Neuron (in vitro differentiated cells): ENCODE data around the gene CRELD2.

ENCODE experiments used
- H2AFZ ChIP-seq: one replicate; pipeline ENCODE4 v1.6.1; 2013; ENCODE audit warnings: low read depth, mild to moderate bottlenecking, inconsistent platforms, low read length, moderate library complexity
- H3K27me3 ChIP-seq: one replicate; pipeline ENCODE4 v1.6.1; 2013; ENCODE audit warnings: low read length; ENCODE audit not compliant: insufficient read depth
- H3K36me3 ChIP-seq: one replicate; pipeline ENCODE4 v1.6.1; 2013; ENCODE audit warnings: low read length; ENCODE audit not compliant: insufficient read depth
- H3K4me1 ChIP-seq: one replicate; pipeline ENCODE4 v1.6.1; 2013; ENCODE audit warnings: low read length; ENCODE audit not compliant: insufficient read depth
- H3K4me3 ChIP-seq: 2 replicates; pipeline ENCODE4 v1.5.1; 2013; ENCODE audit warnings: mild to moderate bottlenecking, low read length, moderate library complexity
- H3K9me3 ChIP-seq: one replicate; pipeline ENCODE4 v1.6.1; 2013; ENCODE audit warnings: low read length

Gene CRELD2, protein sequence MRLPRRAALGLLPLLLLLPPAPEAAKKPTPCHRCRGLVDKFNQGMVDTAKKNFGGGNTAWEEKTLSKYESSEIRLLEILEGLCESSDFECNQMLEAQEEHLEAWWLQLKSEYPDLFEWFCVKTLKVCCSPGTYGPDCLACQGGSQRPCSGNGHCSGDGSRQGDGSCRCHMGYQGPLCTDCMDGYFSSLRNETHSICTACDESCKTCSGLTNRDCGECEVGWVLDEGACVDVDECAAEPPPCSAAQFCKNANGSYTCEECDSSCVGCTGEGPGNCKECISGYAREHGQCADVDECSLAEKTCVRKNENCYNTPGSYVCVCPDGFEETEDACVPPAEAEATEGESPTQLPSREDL

DNA sequence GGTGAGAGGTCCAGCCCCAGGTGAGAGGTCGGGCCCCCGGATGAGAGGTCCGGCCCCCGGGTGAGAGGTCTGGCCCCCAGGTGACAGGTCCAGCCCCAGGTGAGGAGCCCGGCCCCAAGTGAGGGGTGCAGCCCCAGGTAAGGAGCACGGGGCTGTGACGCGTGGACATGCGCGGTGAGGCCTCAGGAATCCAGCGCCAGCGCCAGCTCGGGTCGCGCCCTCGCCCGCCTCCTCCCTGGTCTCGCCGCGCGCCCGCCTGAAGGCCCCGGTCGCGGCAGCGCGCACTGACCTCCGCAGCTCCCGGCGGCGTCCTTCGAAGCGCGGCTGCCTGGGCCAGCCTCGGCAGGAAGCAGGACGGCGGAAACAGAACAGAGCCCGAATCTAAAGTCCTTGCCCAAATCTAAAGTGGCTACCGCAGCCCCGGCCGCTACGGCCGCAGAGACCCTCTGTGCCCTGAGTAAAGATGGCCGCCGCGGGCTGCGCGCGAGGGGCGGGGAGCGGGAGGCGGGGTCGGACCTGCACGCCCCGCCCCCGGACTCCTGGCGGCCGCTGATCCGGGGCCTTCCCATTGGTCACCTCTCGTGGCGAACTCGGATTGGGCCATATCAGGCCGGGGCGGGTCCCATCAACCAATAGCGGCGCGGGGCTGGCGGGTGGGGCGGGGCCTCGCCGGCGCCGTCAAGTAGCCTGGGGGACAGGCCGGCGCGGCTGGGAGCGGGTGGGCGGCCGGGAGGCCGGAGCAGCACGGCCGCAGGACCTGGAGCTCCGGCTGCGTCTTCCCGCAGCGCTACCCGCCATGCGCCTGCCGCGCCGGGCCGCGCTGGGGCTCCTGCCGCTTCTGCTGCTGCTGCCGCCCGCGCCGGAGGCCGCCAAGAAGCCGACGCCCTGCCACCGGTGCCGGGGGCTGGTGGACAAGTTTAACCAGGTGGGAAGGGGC, at the start of gene CRELD2, which contains the start of gene ALG12:
Gene CRELD2, plus strand, starts transcription at position 661 of the 937 bp plus-strand sequence. Its CDS starts 136 bp downstream, at position 797.
Gene ALG12, minus strand, starts transcription at position 465 of the 937 bp plus-strand sequence. CDS start 4,673 bp downstream, outside the sequence.
- Histone ChIP-seq H3K4me1 (peaks cover 14% of the 10 kb centered on the region), H3K27me3 (no peaks in the 10 kb centered on the region), H2AFZ (peak within 1 kb of the TSS; percentile 77), H3K9me3 (no peaks in the 10 kb centered on the region), H3K36me3 (peaks cover 9% of the 10 kb centered on the region), H3K4me3 (peak within 1 kb of the TSS; percentile 79)

DNA sequence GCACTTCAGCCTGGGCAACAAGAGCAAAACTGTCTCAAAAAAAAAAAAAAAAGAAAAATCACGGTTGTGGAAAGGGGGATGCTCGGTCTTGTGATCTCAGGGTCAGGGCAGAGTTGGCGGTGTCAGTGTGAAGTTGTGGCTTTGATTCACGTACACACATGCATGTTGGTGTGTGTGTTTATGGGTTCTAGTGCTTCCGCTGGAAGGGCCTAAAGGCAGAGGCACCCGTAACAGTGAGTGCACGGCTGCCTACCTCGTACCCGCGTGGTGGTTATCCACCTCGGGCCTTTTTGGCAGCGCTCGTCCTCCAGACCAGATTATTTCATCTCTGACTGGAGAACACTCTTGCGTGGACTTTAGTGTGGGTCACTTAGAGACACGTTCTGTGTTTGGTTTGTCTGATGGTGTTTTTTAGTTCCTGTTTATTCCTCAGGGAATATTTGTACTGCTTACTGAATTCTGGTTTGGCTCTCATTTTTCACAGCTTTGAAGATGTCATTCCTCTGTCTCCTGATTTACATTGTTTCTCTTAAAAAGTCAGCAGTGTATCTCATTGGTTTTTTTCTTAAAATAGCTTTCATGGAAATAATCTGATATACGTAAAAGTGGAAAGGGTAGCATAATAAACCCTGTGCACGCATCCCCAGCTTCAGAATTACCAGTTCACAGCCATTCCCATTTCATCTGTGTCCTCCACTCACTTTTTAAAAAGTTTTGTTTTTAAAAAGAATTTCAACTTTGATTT, 49.2 kb upstream of the CRELD2 start:
- Histone ChIP-seq H3K4me1 (no peaks in the 10 kb centered on the region), H3K4me3 (no peak overlapping the region), H2AFZ (no peak overlapping the region), H3K9me3 (peaks cover 40% of the 10 kb centered on the region), H3K27me3 (no peaks in the 10 kb centered on the region), H3K36me3 (peaks cover 15% of the 10 kb centered on the region)

DNA sequence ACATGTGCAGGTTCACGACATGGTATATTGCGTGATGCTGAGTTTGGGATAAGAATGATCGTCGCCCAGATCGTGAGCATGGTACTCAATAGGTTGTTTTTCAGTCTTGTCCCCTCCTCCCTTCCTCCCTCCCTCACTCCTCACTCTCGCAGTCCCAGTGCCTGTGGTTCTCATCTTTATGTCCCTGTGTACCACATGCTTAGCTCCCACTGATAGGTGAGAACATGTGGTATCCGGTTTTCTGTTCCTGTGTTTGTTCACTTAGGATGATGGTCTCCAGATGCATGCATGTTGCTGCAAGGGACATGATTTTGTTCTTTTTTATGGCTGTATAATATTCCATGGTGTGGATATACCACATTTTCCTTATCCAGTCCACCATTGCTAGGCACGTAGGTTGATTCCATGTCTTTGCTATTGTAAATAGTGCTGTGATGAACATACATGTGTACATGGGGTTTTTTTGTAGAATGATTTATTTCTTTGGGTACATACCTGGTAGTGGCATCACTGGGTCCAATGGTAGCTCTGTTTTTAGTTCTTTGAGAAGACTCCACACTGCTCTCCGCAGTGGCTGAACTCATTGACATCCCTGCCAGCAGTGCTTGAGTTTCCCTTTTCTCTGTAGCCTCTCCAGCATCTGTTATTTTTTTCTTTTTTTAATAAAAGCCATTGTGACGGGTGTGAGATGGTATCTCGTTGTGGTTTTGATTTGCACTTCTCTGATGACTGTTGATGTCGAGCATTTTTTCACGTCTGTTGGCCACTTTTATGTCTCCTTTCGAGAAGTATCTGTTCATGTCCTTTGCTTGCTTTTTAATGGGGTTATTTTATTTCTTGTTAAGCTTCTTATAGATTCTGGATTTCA, 48.4 kb upstream of the CRELD2 start:
- Histone ChIP-seq H3K27me3 (no peaks in the 10 kb centered on the region), H2AFZ (no peak overlapping the region), H3K36me3 (peaks cover 15% of the 10 kb centered on the region), H3K4me3 (no peak overlapping the region), H3K9me3 (peaks cover 38% of the 10 kb centered on the region), H3K4me1 (no peaks in the 10 kb centered on the region)

DNA sequence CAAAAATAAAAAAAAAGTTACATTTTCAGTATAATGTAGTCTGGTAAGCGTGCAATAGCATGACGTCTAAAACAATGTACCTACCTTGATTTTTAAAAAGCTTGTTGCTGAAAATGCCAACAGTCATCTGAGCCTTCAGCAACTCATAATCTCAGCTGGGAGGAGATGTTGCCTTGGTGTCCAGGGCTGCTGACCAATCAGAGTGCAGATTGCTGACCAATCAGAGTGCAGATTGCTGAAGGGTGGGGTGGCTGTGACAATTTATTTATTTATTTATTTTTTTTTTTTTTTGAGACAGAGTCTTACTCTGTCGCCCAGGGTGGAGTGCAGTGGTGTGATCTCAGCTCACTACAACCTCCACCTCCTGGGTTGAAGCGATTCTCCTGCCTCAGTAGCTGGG, 47.0 kb upstream of the CRELD2 start:
- Histone ChIP-seq H2AFZ (no peak overlapping the region), H3K27me3 (no peaks in the 10 kb centered on the region), H3K4me3 (no peak overlapping the region), H3K9me3 (peaks cover 34% of the 10 kb centered on the region), H3K4me1 (no peaks in the 10 kb centered on the region), H3K36me3 (peaks cover 20% of the 10 kb centered on the region)

DNA sequence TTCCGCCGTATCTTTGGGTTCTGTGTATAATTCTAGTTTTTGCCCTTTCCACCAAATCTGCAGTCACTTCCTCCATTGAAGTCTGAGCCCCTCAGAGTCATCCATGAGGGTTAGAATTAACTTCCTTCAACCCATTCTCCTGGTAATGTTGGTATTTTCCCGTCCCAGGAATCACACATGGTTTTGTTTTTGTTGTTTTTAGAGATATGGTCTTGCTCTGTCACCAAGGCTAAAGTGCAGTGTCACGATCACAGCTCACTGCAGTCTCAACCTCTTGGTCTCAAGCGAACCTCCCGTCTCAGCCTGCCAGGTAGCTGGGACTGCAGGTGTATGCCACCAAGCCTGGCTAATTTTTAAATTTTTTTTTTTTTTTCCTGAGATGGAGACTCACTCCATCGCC, 46.1 kb upstream of the CRELD2 start:
- Histone ChIP-seq H3K9me3 (peaks cover 31% of the 10 kb centered on the region), H3K27me3 (no peaks in the 10 kb centered on the region), H3K4me1 (no peaks in the 10 kb centered on the region), H3K4me3 (no peak overlapping the region), H2AFZ (no peak overlapping the region), H3K36me3 (peaks cover 20% of the 10 kb centered on the region)

DNA sequence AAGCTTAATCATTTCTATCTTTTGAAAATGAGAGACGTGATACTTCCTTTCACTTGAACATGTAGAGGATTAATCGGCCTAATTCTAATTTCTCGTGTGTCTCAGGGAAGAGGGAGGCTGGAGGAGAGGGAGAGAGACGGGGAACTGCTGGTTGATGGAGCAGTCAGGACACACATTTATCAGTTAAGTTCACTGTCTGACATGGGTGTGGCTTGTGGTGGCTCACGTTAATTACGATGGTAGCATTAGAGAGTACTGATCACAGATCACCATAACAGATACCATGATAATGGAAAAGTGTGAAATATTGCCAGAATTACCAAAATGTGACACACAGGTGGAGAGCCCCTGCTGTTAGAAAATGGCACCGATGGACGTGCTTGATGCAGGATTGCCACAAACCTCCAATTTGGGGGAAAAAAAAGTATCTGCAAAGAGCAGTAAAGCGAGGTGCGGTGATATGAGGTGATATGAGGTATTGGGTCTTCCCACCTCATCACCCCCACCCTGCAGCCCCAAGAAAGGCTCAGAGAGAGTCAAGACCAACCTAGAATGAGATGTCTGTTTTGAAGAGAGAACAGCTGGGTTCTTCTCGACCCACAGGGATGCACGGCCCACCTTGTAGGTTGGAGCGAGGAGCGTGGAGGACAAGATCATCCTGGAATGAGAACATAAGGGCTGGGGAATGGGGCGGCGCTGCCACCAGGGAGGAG, 45.0 kb upstream of the CRELD2 start:
- Histone ChIP-seq H3K4me3 (no peak overlapping the region), H2AFZ (no peak overlapping the region), H3K27me3 (no peaks in the 10 kb centered on the region), H3K36me3 (peaks cover 27% of the 10 kb centered on the region), H3K4me1 (no peaks in the 10 kb centered on the region), H3K9me3 (peaks cover 31% of the 10 kb centered on the region)

DNA sequence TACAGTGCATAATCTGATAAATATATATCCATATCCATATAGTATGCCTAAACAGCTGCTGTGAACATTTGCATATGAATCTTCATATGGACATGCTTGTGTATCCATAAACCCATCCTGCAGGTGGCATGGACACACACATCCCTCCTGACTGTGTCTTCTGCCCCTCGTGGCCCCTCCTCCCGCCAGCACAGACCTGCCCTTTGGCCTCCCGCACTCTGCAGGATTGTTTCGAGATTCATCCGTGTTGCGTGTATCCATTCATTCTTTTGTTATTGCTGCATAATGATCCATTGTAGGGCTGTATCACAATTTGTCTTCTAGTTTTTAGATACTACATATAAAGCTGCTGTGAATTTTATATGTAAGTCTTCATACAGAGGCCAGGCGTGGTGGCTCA, 40.8 kb upstream of the CRELD2 start:
- Histone ChIP-seq H3K9me3 (peaks cover 30% of the 10 kb centered on the region), H3K36me3 (peaks cover 29% of the 10 kb centered on the region), H3K4me3 (no peak overlapping the region), H2AFZ (no peak overlapping the region), H3K27me3 (no peaks in the 10 kb centered on the region), H3K4me1 (no peaks in the 10 kb centered on the region)

DNA sequence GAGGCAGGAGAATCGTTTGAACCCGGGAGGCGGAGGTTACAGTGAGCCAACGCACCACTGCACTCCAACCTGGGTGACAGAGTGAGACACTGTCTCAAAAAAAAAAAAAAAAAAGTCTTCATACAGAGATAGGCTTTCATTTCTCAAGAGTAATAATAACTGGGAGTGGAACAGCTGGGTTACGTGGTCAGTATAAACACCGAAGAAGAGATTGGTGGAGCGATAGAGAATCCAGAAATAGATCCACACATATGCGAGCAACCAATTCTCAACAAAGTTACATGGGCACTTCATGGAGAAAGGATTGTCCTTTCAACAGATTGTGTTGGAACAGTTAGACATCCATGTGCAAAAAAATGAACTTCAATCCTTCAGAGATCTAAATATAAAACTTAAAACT, 40.2 kb upstream of the CRELD2 start:
- Histone ChIP-seq H3K36me3 (peaks cover 29% of the 10 kb centered on the region), H2AFZ (no peak overlapping the region), H3K4me1 (no peaks in the 10 kb centered on the region), H3K9me3 (peaks cover 30% of the 10 kb centered on the region), H3K27me3 (no peaks in the 10 kb centered on the region), H3K4me3 (no peak overlapping the region)

DNA sequence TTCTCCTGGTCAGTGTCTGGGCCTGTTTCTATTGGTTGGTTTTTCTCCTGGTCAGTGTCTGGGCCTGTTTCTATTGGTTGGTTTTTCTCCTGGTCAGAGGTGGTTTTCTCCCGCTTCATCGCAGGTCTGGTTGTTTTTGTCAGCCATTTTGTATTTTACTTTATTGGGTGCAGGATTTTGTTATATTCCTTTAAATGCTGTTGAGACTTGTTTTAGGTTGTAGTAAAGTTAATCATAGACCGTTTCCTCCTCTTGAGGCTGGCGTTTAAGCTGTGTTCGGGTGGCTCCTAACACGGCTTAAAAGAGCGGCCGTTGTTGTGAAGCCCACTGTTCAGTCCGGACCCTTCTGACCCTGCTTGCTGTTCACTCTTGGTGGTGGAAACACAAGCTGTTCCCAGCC, 38.6 kb upstream of the CRELD2 start:
- Histone ChIP-seq H3K4me3 (no peak overlapping the region), H3K36me3 (peaks cover 38% of the 10 kb centered on the region), H3K27me3 (no peaks in the 10 kb centered on the region), H3K4me1 (no peaks in the 10 kb centered on the region), H2AFZ (no peak overlapping the region), H3K9me3 (peaks cover 42% of the 10 kb centered on the region)

DNA sequence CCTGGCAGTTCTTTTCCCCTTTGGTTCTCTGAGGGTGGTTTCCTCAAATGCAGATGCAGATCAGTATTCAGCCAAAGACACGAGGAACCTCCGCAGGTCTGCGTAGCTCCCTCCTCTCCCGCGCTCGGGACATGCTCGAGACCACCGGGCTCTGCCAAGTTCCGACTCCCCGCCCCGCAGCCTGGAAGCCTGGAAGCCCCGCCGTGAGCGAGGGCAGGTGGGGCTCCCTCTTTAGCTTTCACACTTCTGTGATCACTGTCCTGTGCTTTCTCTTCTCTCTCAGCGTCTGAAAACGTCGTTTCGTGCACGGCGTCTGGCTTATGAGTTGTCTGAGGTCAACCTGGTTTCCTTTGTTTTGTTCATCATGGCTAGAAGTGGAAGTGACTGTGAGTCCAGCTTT, 38.2 kb upstream of the CRELD2 start:
- Histone ChIP-seq H3K9me3 (peaks cover 46% of the 10 kb centered on the region), H3K36me3 (peaks cover 42% of the 10 kb centered on the region), H3K4me1 (no peaks in the 10 kb centered on the region), H3K27me3 (no peaks in the 10 kb centered on the region), H3K4me3 (no peak overlapping the region), H2AFZ (no peak overlapping the region)

DNA sequence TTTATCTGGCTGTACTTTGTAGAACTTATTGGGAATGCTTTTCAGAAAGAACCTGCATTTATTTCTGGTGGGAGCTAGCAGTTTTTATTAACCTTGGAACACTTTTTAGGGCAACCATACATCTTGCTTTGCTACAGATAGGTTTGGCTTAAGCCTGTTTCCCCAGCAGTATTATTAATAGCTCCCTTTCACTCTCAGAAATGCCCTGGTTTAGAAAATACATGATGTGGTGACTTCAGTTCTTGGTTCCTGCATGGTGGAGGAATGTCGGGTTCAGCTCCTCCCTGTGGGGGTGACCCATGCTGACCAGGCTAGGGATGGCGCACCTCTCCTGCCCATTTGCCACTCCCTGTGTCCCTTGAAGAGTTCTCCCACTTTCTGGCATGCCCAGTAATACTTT, 36.6 kb upstream of the CRELD2 start:
- Histone ChIP-seq H3K4me1 (no peaks in the 10 kb centered on the region), H3K9me3 (peaks cover 56% of the 10 kb centered on the region), H3K4me3 (no peak overlapping the region), H2AFZ (no peak overlapping the region), H3K36me3 (peaks cover 51% of the 10 kb centered on the region), H3K27me3 (no peaks in the 10 kb centered on the region)
